ENCODE results near the gene NOX5. TPM values are rescaled to one million over a fixed set of nuclear protein-coding genes. Genes with fewer than 3 reads are reported as not detected.

The NOX5 gene
- total and polyA plus RNA-seq, 5 experiments from 2014 or later, result 0.05 TPM; not detected in 3

DNA sequence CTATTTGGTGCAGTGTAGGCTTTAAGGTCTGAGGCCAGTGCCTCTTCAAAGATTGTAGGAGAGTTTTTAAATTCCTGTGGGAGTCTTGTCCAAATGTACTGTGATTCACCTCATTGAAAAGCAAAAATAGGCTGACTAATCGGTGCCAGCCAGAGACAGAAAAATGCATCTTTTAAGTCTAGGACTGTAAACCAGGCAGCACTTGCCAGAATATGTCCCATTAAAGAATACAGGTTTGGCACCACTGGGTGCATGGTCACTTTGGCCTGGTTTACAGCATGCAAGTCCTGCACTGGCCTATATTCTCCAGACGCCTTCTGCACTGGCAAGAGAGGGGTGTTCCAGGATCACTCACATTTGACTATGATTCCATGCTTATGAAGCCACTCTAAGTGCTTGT, 20.3 kb upstream of the NOX5 start:
- Mint-ChIP-seq H3K9me3 (no peaks in the 10 kb centered on the region), H3K4me1 (no peaks in the 10 kb centered on the region), H3K36me3 (no peaks in the 10 kb centered on the region), H3K27ac (no peak overlapping the region), H3K27me3 (peaks cover 0 to 6% (median under 1%) of the 10 kb centered on the region in 5 donors), H3K4me3 (no peak overlapping the region)
- ATAC-seq, result no peak
- no peak for DNase-seq
- POLR2A ChIA-PET, result no interaction called here

DNA sequence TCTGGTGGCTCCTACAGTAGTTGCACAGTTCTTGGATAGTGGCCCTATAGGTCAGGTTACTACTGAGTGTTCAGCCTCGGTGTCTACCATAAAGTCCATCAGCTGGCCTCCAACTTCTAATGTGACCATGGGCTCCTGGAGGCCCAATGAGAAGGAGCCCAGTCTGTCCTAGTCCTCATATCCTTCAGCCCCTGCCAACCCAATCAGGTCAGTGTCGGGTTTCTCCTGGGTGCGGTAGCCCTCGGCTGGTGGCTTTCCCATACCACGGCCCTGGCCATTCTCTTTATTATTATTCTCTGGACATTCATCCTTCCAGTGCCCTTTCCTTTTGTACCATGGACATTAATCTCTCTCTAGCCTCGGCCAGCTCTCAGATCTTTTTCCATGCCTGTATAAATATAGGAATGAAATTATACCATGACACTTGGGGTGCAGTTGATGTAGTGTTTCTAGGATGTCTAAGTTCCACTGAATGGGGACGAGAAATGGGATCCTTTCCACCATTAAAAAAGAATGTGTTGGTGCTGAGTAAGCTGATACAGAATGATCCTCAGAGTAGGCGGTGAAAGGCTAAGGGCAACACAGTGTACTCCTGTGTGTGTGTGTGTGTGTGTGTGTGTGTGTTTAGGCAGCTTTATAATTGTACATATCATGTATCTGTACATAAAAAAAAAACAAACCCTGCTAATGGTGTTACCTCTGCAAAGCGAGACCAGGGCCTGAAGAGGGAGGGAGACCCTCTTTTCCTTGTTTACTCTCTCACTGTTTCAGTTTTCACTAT, 19.3 kb upstream of the NOX5 start:
- no peaks in the 10 kb centered on the region for H3K36me3 Mint-ChIP-seq
- no peak overlapping the region for H3K27ac Mint-ChIP-seq
- no peaks in the 10 kb centered on the region for H3K4me1 Mint-ChIP-seq
- H3K9me3 Mint-ChIP-seq, result no peaks in the 10 kb centered on the region
- POLR2A ChIA-PET, result no interaction called here
- H3K4me3 Mint-ChIP-seq, result no peak overlapping the region
- H3K27me3 Mint-ChIP-seq, result peaks cover 0 to 6% (median 4%) of the 10 kb centered on the region in 5 donors
- no peak for DNase-seq
- no peak for ATAC-seq

DNA sequence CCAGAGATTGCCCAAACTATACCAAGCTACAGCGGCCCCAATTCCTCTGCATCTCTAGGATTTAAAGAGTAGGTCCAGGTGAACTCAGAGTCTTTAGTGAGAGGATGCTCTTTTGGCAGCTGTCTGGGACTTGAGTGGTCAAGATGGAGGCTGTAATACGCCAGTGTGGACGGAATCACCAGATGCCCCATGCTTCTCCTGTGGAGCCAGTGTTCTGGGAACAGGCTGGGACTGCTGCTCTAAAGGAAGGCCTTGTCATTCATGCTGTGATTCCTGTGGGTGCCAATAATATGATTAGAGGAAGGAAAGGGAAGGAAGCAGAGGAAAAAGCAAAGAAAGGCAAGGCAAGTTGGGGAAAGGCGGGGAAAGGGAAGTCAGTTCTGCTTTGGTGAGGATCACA, 17.4 kb upstream of the NOX5 start:
- POLR2A ChIA-PET, result no interaction called here
- peaks cover 0 to 7% (median 3%) of the 10 kb centered on the region in 5 donors for H3K27me3 Mint-ChIP-seq
- no peaks in the 10 kb centered on the region for H3K9me3 Mint-ChIP-seq
- H3K4me1 Mint-ChIP-seq, result no peaks in the 10 kb centered on the region
- no peak for DNase-seq
- no peaks in the 10 kb centered on the region for H3K36me3 Mint-ChIP-seq
- no peak for ATAC-seq
- H3K27ac Mint-ChIP-seq, result no peak overlapping the region
- no peak overlapping the region for H3K4me3 Mint-ChIP-seq

DNA sequence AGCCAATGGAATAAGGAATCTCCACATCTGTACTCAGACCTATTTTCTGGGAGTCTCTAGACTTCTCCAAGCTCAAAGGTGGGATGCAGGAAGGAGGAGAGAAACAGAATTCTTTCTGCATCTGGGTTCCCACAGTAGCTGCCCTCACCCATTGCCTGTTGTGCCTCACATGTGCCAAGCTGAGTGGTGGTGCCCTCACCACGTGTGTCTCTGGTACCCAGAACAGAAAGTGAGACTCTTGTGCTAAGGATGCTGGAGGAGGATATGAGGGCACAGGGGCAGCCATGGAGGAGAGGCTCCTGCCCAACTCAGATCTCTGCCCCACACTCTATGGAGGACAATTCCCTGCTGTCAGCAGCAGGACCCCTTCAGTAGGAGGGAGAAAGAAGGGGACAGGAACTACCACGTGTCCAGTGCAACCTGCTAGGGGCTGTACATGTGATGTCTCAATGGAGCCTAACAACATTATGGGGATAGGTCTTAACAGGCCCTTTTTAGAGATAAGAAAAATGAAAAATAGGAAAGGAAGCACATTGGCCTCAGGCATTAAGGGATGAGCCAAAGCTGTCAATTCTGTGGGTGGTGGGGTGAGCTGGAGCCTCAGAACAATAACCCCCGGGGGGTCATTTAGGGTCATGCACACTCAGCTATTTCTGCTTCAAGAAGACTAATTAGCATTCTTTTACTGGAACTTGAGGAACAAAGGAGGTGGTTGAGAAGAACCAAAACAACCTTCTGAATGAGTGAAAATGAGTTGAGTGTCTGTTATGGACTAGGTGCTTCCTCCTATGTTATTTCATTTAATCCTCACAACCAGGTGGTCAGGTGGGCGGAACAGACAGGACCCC, 16.3 kb upstream of the NOX5 start:
- H3K4me1 Mint-ChIP-seq, result no peaks in the 10 kb centered on the region
- DNase-seq, result no peak
- POLR2A ChIA-PET, result no interaction called here
- H3K27me3 Mint-ChIP-seq, result peaks cover 0 to 7% (median 3%) of the 10 kb centered on the region in 5 donors
- no peak overlapping the region for H3K4me3 Mint-ChIP-seq
- H3K9me3 Mint-ChIP-seq, result peaks cover 0 to 4% (median 0%) of the 10 kb centered on the region in 9 donors
- H3K27ac Mint-ChIP-seq, result peak overlapping the region in 1 of 10 donors; percentile 91
- H3K36me3 Mint-ChIP-seq, result no peaks in the 10 kb centered on the region
- no peak for ATAC-seq

DNA sequence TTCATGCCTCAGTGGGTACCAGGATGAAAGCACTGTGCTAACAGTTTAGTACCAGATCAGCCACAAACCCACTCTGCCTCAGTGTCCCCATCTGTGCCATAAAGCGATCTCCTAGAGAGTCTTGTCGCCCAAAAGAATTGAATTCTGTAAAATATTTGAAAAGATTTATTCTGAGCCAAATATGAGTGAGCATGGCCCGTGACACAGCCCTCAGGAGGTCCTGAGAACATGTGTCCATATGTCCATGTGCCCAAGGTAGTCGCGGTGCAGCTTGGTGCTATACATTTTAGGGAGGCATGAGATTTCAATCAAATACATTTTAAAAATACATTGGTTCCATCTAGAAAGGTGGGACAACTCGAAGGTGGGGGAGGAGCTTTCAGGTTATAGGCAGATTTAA, 15.4 kb upstream of the NOX5 start:
- Mint-ChIP-seq H3K9me3 (peaks cover 0 to 4% (median 0%) of the 10 kb centered on the region in 9 donors), H3K36me3 (no peaks in the 10 kb centered on the region), H3K27me3 (peaks cover 0 to 7% (median 3%) of the 10 kb centered on the region in 5 donors), H3K27ac (no peak overlapping the region), H3K4me3 (no peak overlapping the region), H3K4me1 (no peaks in the 10 kb centered on the region)
- DNase-seq (no peak), ATAC-seq (no peak)
- POLR2A ChIA-PET, result no interaction called here

DNA sequence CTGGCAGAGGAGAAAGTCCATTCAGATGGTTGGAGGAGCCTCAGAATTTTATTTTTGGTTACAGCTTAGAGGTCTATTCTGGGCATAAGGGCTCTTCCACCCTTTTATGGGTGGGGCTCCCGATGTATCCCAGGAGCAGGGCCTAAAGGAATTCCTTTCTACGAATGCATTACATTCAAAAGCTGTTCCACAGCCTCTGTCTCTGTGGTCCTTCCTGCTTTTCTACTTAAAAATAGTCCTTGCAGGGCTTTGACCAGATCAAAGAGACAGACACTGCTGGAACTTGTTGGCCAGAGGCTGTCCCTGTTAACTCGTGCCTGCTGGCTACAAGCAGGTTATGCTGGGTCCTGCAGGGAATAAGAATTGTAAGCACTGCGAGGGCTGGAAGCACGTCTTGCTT, 14.4 kb upstream of the NOX5 start:
- no peak overlapping the region for H3K4me3 Mint-ChIP-seq
- ATAC-seq (no peak), DNase-seq (no peak)
- no peak overlapping the region for H3K27ac Mint-ChIP-seq
- H3K36me3 Mint-ChIP-seq, result peaks cover 0 to 4% (median 0%) of the 10 kb centered on the region in 3 donors
- POLR2A ChIA-PET, result no interaction called here
- H3K27me3 Mint-ChIP-seq, result peaks cover 0 to 8% (median 3%) of the 10 kb centered on the region in 5 donors
- H3K4me1 Mint-ChIP-seq, result no peaks in the 10 kb centered on the region
- H3K9me3 Mint-ChIP-seq, result peaks cover 0 to 10% (median 4%) of the 10 kb centered on the region in 9 donors

DNA sequence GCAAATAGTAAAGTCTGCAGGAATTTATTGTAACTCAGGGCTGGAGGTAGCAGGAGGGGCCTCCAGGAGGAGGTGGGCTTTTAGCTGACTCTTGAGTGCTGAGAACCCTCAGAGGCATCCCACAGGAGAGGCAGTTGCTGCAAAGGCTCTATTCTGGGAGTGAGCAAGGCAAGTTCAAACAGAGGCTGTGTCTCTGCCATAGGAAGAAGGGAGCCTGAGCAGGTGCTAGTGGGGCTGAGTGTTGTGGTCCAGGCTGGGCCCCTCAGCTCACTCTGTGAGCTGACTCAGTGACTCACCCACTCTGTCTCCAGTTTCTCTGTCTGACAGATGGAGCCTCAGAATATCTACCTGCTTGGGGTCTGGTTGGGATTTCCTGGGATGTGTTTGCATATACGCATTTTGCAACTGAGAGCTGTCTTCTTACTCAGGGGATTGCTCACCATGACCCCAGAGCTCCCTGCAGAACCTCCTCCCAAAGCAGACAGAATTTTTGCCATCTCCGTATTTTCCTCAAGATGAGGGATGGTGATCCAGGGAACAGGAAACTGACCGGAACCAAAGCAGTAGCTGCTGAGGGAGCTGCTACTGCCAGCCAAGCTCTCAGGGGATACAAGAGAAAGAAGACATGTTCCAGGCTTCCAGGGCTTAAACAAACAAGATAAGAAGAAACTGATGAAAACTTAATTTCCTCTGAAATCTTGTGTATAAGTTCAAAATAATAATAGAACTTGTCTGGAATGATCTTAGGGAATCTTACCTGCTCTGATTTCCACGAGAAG, 13.6 kb upstream of the NOX5 start:
- POLR2A ChIA-PET, result no interaction called here
- Mint-ChIP-seq H3K9me3 (peaks cover 0 to 17% (median 10%) of the 10 kb centered on the region in 9 donors), H3K4me1 (no peaks in the 10 kb centered on the region), H3K36me3 (peaks cover 0 to 12% (median 0%) of the 10 kb centered on the region in 3 donors), H3K27ac (no peak overlapping the region), H3K27me3 (peaks cover 0 to 11% (median 3%) of the 10 kb centered on the region in 5 donors), H3K4me3 (no peak overlapping the region)
- no peak for ATAC-seq
- DNase-seq, result no peak

DNA sequence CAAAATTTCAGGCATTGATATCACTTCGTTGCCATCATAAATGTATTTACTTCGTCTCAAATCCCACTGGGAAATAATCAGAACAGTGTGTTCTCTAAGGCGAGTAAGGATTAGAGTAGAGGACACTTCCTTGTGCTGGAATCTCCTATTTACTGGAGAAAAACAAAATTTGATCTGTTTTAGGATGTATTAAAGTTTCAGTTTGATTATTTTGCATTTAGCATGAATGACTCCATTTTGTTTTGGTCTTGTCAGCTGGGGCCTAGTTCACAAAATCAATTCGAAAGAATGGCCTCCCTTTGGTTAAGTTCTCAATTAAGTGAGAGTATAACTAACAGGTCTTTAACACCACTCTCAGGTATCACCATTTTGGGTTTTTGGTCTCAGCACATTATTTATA, 11.7 kb upstream of the NOX5 start:
- POLR2A ChIA-PET, result no interaction called here
- peaks cover 0 to 11% (median 4%) of the 10 kb centered on the region in 5 donors for H3K27me3 Mint-ChIP-seq
- H3K27ac Mint-ChIP-seq, result no peak overlapping the region
- peaks cover 6 to 22% (median 14%) of the 10 kb centered on the region in 9 donors for H3K9me3 Mint-ChIP-seq
- H3K4me3 Mint-ChIP-seq, result no peak overlapping the region
- H3K36me3 Mint-ChIP-seq, result peaks cover 2 to 16% (median 3%) of the 10 kb centered on the region in 3 donors
- H3K4me1 Mint-ChIP-seq, result no peaks in the 10 kb centered on the region
- no peak for ATAC-seq
- DNase-seq, result no peak

DNA sequence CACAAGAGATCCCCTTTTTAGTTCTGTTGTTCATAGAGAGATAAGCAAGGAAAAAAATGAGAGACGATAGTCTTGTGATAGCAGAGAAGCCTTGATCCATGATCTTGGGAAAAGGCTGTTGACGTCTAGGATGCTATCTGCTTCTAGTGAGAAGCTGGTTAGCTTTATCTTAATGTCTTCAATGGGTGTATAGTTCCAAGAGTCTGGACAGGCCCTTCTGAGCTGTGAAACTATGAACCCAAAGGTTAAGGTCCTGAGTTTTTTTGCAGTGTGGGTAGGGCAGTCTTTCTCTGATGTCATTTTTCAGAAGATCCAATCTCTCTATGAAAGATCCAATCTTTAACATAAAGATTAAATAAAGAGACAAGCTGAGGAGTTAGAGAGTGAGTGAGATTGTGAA, 10.5 kb upstream of the NOX5 start:
- Mint-ChIP-seq H3K36me3 (peaks cover 2 to 28% (median 10%) of the 10 kb centered on the region in 3 donors), H3K27ac (no peak overlapping the region), H3K27me3 (peaks cover 0 to 11% (median 4%) of the 10 kb centered on the region in 5 donors), H3K9me3 (peaks cover 10 to 34% (median 25%) of the 10 kb centered on the region in 9 donors), H3K4me3 (no peak overlapping the region), H3K4me1 (no peaks in the 10 kb centered on the region)
- no peak for ATAC-seq
- POLR2A ChIA-PET, result no interaction called here
- DNase-seq, result no peak

DNA sequence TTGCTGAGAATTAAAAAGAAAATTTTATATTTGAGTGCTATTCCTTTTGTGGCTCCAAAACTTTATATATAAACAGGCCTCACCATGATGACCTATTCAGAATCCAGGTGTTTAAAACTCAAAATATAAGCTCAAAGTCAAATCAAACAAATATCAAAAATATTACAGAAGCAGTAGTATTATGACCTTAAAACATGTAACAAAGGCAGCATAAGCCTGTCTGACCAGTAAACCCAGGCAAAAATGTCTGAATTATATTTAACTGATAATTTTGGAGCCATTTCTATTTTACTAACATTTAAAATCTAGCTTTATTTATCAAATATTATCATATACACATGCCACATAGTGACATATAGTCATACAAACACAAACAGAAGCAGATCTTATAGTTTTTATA, 6.4 kb upstream of the NOX5 start:
- Mint-ChIP-seq H3K36me3 (peaks cover 2 to 39% (median 18%) of the 10 kb centered on the region in 3 donors), H3K27me3 (peaks cover 1 to 14% (median 7%) of the 10 kb centered on the region in 5 donors), H3K27ac (no peak overlapping the region), H3K4me3 (no peak overlapping the region), H3K9me3 (peaks cover 12 to 61% (median 37%) of the 10 kb centered on the region in 9 donors), H3K4me1 (no peaks in the 10 kb centered on the region)
- ATAC-seq (no peak), DNase-seq (no peak)
- POLR2A ChIA-PET, result no interaction called here

DNA sequence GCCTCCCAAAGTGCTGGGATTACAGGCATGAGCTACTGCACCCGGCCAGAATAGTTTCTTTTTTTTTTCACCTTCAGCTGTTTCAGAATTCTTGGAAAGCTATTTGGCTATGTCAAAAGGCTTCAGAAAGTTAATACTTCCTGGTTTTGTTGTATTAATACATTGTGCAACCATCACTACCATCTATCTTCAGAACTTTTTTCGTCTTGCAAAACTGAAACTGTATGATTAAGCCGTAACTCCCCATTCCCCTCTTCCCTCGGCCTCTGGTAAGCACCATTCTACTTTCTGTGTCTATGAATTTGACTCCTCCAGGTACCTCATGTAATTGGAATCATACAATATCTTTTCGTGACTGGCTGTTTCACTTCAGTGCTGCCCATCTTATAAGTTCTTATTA, 5.2 kb upstream of the NOX5 start:
- H3K9me3 Mint-ChIP-seq, result peaks cover 11 to 56% (median 36%) of the 10 kb centered on the region in 9 donors
- no peak overlapping the region for H3K4me3 Mint-ChIP-seq
- POLR2A ChIA-PET, result no interaction called here
- ATAC-seq, result no peak
- no peaks in the 10 kb centered on the region for H3K4me1 Mint-ChIP-seq
- no peak overlapping the region for H3K27ac Mint-ChIP-seq
- DNase-seq, result no peak
- H3K27me3 Mint-ChIP-seq, result peaks cover 1 to 14% (median 9%) of the 10 kb centered on the region in 5 donors
- peaks cover 2 to 39% (median 18%) of the 10 kb centered on the region in 3 donors for H3K36me3 Mint-ChIP-seq

DNA sequence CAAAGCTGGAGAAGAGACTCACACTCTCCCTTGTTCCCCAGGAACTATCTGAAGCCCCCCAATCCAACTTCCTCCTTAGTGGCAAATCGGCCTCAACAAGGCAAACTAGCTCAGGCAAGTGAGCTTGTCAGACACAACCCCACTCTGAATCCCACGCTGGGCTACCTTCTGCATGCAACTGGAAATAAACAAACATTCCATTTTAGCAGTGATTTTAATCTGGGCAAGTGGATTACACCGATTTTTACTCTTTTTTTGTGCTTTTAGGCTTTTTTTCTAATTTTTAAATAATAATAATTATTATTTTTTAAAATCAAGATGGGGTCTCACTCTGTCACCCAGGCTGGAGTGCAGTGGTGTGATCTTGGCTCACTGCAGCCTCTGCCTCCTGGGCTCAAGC, 2.9 kb upstream of the NOX5 start:
- peaks cover 2 to 27% (median 18%) of the 10 kb centered on the region in 3 donors for H3K36me3 Mint-ChIP-seq
- H3K27me3 Mint-ChIP-seq, result peaks cover 6 to 15% (median 8%) of the 10 kb centered on the region in 5 donors
- H3K27ac Mint-ChIP-seq, result no peak overlapping the region
- ATAC-seq (no peak), DNase-seq (no peak)
- no peaks in the 10 kb centered on the region for H3K4me1 Mint-ChIP-seq
- H3K4me3 Mint-ChIP-seq, result no peak overlapping the region
- POLR2A ChIA-PET, result no interaction called here
- peaks cover 9 to 43% (median 34%) of the 10 kb centered on the region in 9 donors for H3K9me3 Mint-ChIP-seq
